H9 (cell line): ENCODE results near the gene TUBB2B. TPM values are rescaled to one million over a fixed set of nuclear protein-coding genes. Genes with fewer than 3 reads are reported as not detected.

Experiments used
- DNase-seq: peaks from one replicate; pipeline ENCODE4 v3.0.0-alpha.2; 2017
- H2AFZ ChIP-seq: one replicate; pipeline ENCODE4 v1.6.1; 2013; ENCODE audit warnings: mild to moderate bottlenecking, low read length, control low read depth, moderate library complexity
- H2AK5ac ChIP-seq: 2 replicates; pipeline ENCODE4 v1.6.1; 2013; ENCODE audit warnings: low read length, control low read depth, mixed read lengths; ENCODE audit not compliant: insufficient read length
- H2BK120ac ChIP-seq: one replicate; pipeline ENCODE4 v1.6.1; 2013; ENCODE audit warnings: low read depth, mild to moderate bottlenecking, low read length, control low read depth, inconsistent platforms; ENCODE audit not compliant: poor library complexity, severe bottlenecking
- H2BK12ac ChIP-seq: 2 replicates; pipeline ENCODE4 v1.6.1; 2013; ENCODE audit warnings: low read length, control low read depth, mixed read lengths, low read depth; ENCODE audit not compliant: insufficient read length
- H2BK15ac ChIP-seq: 2 replicates; pipeline ENCODE4 v1.6.1; 2013; ENCODE audit warnings: low read depth, low read length, control low read depth
- H2BK20ac ChIP-seq: one replicate; pipeline ENCODE4 v1.6.1; 2013; ENCODE audit warnings: low read depth, mild to moderate bottlenecking, low read length, control low read depth, inconsistent platforms; ENCODE audit not compliant: poor library complexity, severe bottlenecking
- H2BK5ac ChIP-seq: 2 replicates; pipeline ENCODE4 v1.6.1; 2013; ENCODE audit warnings: low read length, control low read depth, mixed read lengths; ENCODE audit not compliant: insufficient read length
- H3K14ac ChIP-seq: 2 replicates; pipeline ENCODE4 v1.6.1; 2013; ENCODE audit warnings: low read length, control low read depth; ENCODE audit not compliant: insufficient read depth
- H3K18ac ChIP-seq: 2 replicates; pipeline ENCODE4 v1.6.1; 2013; ENCODE audit warnings: low read depth, mild to moderate bottlenecking, mixed read lengths, low read length, control low read depth; ENCODE audit not compliant: insufficient read length
- H3K23ac ChIP-seq: 2 replicates; pipeline ENCODE4 v1.6.1; 2013; ENCODE audit warnings: low read length, control low read depth, mixed read lengths, low read depth; ENCODE audit not compliant: insufficient read length
- H3K23me2 ChIP-seq: 2 replicates; pipeline ENCODE4 v1.6.1; 2013; ENCODE audit warnings: low read depth, mild to moderate bottlenecking, mixed read lengths, low read length, control low read depth; ENCODE audit not compliant: insufficient read length, poor library complexity, severe bottlenecking
- H3K27ac ChIP-seq: 2 replicates; pipeline ENCODE4 v1.5.1; 2013; ENCODE audit warnings: low read length, control low read depth, mixed read lengths, low read depth; ENCODE audit not compliant: insufficient read length
- H3K27me3 ChIP-seq: 2 replicates; pipeline ENCODE4 v1.6.1; 2013; ENCODE audit warnings: low read length, control low read depth, inconsistent platforms; ENCODE audit not compliant: insufficient read depth
- H3K4ac ChIP-seq: 2 replicates; pipeline ENCODE4 v1.6.1; 2013; ENCODE audit warnings: low read depth, mild to moderate bottlenecking, control low read depth, inconsistent platforms, low read length, moderate library complexity
- H3K4me1 ChIP-seq: 2 replicates; pipeline ENCODE4 v1.6.1; 2013; ENCODE audit warnings: low read length, control low read depth, inconsistent platforms; ENCODE audit not compliant: insufficient read depth
- H3K4me2 ChIP-seq: 2 replicates; pipeline ENCODE4 v1.6.1; 2013; ENCODE audit warnings: low read length, control low read depth, mixed read lengths; ENCODE audit not compliant: insufficient read length, insufficient read depth
- H3K56ac ChIP-seq: 2 replicates; pipeline ENCODE4 v1.6.1; 2013; ENCODE audit warnings: low read depth, mild to moderate bottlenecking, mixed read lengths, low read length, control low read depth; ENCODE audit not compliant: insufficient read length
- H3K79me1 ChIP-seq: 2 replicates; pipeline ENCODE4 v1.6.1; 2013; ENCODE audit warnings: low read depth, mild to moderate bottlenecking, moderate library complexity, low read length, control low read depth, inconsistent platforms; ENCODE audit not compliant: insufficient read depth, poor library complexity, severe bottlenecking
- H3K79me2 ChIP-seq: 2 replicates; pipeline ENCODE4 v1.6.1; 2013; ENCODE audit warnings: low read length, control low read depth, inconsistent platforms; ENCODE audit not compliant: insufficient read depth
- H3K9ac ChIP-seq: 2 replicates; pipeline ENCODE4 v1.6.1; 2013; ENCODE audit warnings: low read length, control low read depth, mixed read lengths; ENCODE audit not compliant: insufficient read length; ENCODE audit errors: extremely low read depth
- H3K9me3 ChIP-seq: one replicate; pipeline ENCODE4 v1.6.1; 2013; ENCODE audit warnings: low read depth, low read length, inconsistent platforms; ENCODE audit not compliant: control insufficient read depth
- H3T11ph ChIP-seq: one replicate; pipeline ENCODE4 v1.6.1; 2013; ENCODE audit warnings: mild to moderate bottlenecking, low read length, control low read depth, inconsistent platforms
- H4K20me1 ChIP-seq: one replicate; pipeline ENCODE4 v1.6.1; 2013; ENCODE audit not compliant: control insufficient read depth, insufficient read length, insufficient read depth
- H4K5ac ChIP-seq: 2 replicates; pipeline ENCODE4 v1.6.1; 2013; ENCODE audit warnings: low read depth, mild to moderate bottlenecking, mixed read lengths, low read length, control low read depth; ENCODE audit not compliant: insufficient read length
- H4K8ac ChIP-seq: replicated peaks from 2 replicates; pipeline ENCODE4 v1.6.1; 2013; ENCODE audit warnings: low read length, control low read depth, mixed read lengths, low read depth; ENCODE audit not compliant: insufficient read length
- H4K91ac ChIP-seq: 2 replicates; pipeline ENCODE4 v1.6.1; 2013; ENCODE audit warnings: low read depth, mild to moderate bottlenecking, moderate library complexity, mixed read lengths, low read length, control low read depth; ENCODE audit not compliant: insufficient read length
- H3K27ac Mint-ChIP-seq, 3 experiments: 2 replicates in 2 of 3; 3 replicates in 1 of 3; pipeline ENCODE4 v1.8.0; 2020 to 2021; ENCODE audit warnings: mixed read lengths in 3 of 3, mild to moderate bottlenecking in 1 of 3, moderate library complexity in 1 of 3
- H3K27me3 Mint-ChIP-seq: 2 replicates; pipeline ENCODE4 v1.8.0; 2021; ENCODE audit warnings: low read depth, mild to moderate bottlenecking, moderate library complexity, mixed read lengths
- H3K36me3 Mint-ChIP-seq, 3 experiments: 2 replicates in 2 of 3; 3 replicates in 1 of 3; pipeline ENCODE4 v1.8.0; 2020 to 2021; ENCODE audit warnings: low read depth in 3 of 3, mixed read lengths in 3 of 3; ENCODE audit not compliant: insufficient read depth in 1 of 3
- H3K4me1 Mint-ChIP-seq, 2 experiments: 2 replicates each; pipeline ENCODE4 v1.8.0; 2020; ENCODE audit warnings: mixed read lengths in 2 of 2
- H3K4me3 Mint-ChIP-seq, 2 experiments: 2 replicates in 1 of 2; 3 replicates in 1 of 2; pipeline ENCODE4 v1.8.0; 2020 to 2021; ENCODE audit warnings: mild to moderate bottlenecking in 2 of 2, mixed read lengths in 2 of 2, moderate library complexity in 1 of 2
- H3K9me3 Mint-ChIP-seq, 2 experiments: 2 replicates in 1 of 2; 3 replicates in 1 of 2; pipeline ENCODE4 v1.8.0; 2020; ENCODE audit warnings: mild to moderate bottlenecking in 2 of 2, mixed read lengths in 2 of 2, moderate library complexity in 1 of 2
- WGBS: extraction: QIAGEN DNeasy Blood & Tissue Kit; methylation state at CpG from one replicate; pipeline ENCODE4 v1.1.7; 2013; ENCODE audit warnings: missing lambda C conversion rate, low lambda C conversion rate, mixed read lengths; ENCODE audit not compliant: insufficient read length; ENCODE audit errors: extremely low coverage; 5-methylcytosine and 5-hydroxymethylcytosine counted together
- total RNA-seq: library from RNA; stranded (reverse); gene quantifications from 2 replicates; pipeline ENCODE4 v1.2.1, GENCODE V29; 2021
- TF ChIP-seq, protein P1 (sequence below): fragments of 200-600 bp; sonication (generic); conservative IDR thresholded peaks from 3 replicates; pipeline ENCODE4 v1.8.0; 2021; ENCODE audit warnings: antibody characterized with exemption, mild to moderate bottlenecking

Gene TUBB2B
- total RNA-seq, 1 experiment from 2014 or later = 320 TPM

DNA sequence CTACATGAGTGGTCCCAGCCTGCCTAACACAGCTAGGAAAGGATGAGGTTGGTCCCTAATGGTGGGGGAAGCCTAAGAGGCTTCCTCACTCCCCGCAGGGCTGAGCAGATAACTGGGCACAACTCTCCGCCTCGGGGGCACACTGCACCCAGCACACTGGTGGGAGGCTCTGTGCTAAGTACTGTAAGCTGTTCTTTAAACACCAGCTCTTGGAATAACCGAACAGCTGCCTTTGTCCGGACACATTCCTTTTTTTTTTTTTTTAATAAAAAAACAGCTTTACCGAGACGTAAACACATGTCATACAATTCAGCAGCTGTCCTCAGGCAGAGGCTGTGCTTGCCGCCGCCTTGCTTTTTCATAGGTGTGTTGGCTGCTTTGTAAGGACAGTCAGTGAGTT lies 38.2 kb upstream of the TUBB2B start:
- Histone ChIP-seq H2BK120ac (no peak overlapping the region), H4K91ac (no peak overlapping the region), H3K4me2 (no peak overlapping the region), H4K8ac (no peak overlapping the region), H3K56ac (no peak overlapping the region), H3K79me1 (peaks cover 8% of the 10 kb centered on the region), H3K27ac (no peak overlapping the region), H3K79me2 (peaks cover 20% of the 10 kb centered on the region; the same call in 1 of the 2 replicates), H3T11ph (no peak overlapping the region), H2BK12ac (no peak overlapping the region), H2BK20ac (no peak overlapping the region), H3K18ac (no peak overlapping the region), H2AK5ac (no peak overlapping the region), H3K27me3 (no peaks in the 10 kb centered on the region), H2AFZ (no peak overlapping the region), H3K4ac (no peak overlapping the region), H3K9me3 (no peaks in the 10 kb centered on the region), H2BK15ac (no peak overlapping the region), H4K20me1 (no peaks in the 10 kb centered on the region), H3K9ac (no peak overlapping the region), H3K4me1 (no peaks in the 10 kb centered on the region), H2BK5ac (no peak overlapping the region), H3K23me2 (no peaks in the 10 kb centered on the region), H3K23ac (no peak overlapping the region), H4K5ac (no peak overlapping the region), H3K14ac (no peak overlapping the region)
- Mint-ChIP-seq H3K4me1 (peaks cover 7 to 15% of the 10 kb centered on the region in 2 experiments), H3K27me3 (no peaks in the 10 kb centered on the region), H3K36me3 (peaks cover 35 to 64% (median 64%) of the 10 kb centered on the region in 3 experiments), H3K4me3 (no peak overlapping the region), H3K27ac (no peak overlapping the region), H3K9me3 (no peaks in the 10 kb centered on the region)
- WGBS = no CpG with 5 or more reads among the region's 9 CpGs
- no peak for DNase-seq
- TF ChIP-seq, protein P1, sequence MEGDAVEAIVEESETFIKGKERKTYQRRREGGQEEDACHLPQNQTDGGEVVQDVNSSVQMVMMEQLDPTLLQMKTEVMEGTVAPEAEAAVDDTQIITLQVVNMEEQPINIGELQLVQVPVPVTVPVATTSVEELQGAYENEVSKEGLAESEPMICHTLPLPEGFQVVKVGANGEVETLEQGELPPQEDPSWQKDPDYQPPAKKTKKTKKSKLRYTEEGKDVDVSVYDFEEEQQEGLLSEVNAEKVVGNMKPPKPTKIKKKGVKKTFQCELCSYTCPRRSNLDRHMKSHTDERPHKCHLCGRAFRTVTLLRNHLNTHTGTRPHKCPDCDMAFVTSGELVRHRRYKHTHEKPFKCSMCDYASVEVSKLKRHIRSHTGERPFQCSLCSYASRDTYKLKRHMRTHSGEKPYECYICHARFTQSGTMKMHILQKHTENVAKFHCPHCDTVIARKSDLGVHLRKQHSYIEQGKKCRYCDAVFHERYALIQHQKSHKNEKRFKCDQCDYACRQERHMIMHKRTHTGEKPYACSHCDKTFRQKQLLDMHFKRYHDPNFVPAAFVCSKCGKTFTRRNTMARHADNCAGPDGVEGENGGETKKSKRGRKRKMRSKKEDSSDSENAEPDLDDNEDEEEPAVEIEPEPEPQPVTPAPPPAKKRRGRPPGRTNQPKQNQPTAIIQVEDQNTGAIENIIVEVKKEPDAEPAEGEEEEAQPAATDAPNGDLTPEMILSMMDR = no peak
